ENCODE measurements around the gene DOCK9.

- no peak for TF ChIP-seq POLR2A (IDR thresholded peaks at IDR 0.05; ENCODE audit: low read depth, low read length)
- TF ChIP-seq, protein P1, sequence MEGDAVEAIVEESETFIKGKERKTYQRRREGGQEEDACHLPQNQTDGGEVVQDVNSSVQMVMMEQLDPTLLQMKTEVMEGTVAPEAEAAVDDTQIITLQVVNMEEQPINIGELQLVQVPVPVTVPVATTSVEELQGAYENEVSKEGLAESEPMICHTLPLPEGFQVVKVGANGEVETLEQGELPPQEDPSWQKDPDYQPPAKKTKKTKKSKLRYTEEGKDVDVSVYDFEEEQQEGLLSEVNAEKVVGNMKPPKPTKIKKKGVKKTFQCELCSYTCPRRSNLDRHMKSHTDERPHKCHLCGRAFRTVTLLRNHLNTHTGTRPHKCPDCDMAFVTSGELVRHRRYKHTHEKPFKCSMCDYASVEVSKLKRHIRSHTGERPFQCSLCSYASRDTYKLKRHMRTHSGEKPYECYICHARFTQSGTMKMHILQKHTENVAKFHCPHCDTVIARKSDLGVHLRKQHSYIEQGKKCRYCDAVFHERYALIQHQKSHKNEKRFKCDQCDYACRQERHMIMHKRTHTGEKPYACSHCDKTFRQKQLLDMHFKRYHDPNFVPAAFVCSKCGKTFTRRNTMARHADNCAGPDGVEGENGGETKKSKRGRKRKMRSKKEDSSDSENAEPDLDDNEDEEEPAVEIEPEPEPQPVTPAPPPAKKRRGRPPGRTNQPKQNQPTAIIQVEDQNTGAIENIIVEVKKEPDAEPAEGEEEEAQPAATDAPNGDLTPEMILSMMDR (IDR thresholded peaks at IDR 0.05; ENCODE audit: extremely low read depth in 1 of 2, insufficient read depth in 1 of 2, low read depth in 1 of 2, low read length in 2 of 2): no peak
- TF ChIP-seq EZH2 (IDR thresholded peaks at IDR 0.05; ENCODE audit: borderline replicate concordance, low read depth, low read length, severe bottlenecking): no peak
- TF ChIP-seq POLR2AphosphoS5 (IDR thresholded peaks at IDR 0.05; ENCODE audit: insufficient read depth, low read depth, low read length): no peak
- TF ChIP-seq JUN (IDR thresholded peaks at IDR 0.05; ENCODE audit: borderline replicate concordance, insufficient read depth, insufficient read length, low read depth): no peak
- no peak for TF ChIP-seq MYC (IDR thresholded peaks at IDR 0.05; ENCODE audit: low read depth, low read length)
- TF ChIP-seq MAX (IDR thresholded peaks at IDR 0.05; ENCODE audit: insufficient read depth, insufficient read length): no peak
- TF ChIP-seq GATA2 (IDR thresholded peaks at IDR 0.05; ENCODE audit: insufficient read depth, insufficient read length, low read depth, low read length): no peak
These were observed 155.6 kb downstream of the DOCK9 start for GRCh38 chr13:98822225-98822606.

All from endothelial cell of umbilical vein (primary cell).